ENCODE results near the gene SAMM50.

SAMM50 gene

DNA sequence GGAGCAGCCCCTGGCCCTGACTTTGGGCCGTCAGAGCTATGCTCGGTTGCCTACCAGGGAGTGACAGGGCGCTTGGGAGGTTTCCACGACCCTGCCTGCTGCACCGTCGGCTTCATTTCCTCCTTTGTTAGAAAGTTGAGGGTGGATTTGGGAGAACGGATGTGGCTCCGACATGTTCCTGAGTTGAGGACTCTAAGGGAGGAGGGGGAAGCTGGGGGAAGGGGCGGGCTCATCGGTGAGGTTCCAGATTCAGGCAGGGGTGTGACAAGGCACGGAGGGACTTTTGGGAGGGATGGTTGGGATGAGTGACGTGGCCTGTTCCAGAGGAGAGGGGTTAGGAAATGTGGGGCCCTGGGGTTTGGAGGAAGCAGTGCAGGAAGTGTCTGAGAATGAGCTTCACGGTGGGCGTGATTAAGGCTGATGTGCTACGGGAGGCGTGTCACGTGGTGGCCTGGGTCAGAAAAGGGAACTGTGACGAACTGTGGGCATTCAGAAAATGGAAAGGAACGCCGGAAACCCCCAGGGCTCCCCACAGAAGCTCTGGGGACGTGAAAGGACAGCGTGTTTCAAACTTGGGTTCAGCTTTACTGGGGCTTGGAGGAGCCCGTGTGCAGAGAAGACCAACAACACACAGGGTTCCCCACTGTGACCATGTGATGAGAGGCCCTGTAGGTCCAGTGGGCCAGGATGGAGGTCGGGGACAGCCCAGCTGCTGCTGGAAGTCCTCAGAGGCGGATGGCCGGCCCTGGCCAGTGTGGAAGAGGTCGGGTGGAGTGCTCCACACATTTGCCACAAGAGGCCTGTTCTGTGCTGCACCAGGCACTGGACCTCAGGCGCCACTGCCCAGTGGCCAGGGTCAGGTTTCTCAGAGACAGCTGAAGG is 71.6 kb downstream of the SAMM50 start:
- FAIRE-seq (no peak), DNase-seq (ENCODE audit: insufficient read length, low spot score) (no peak)

GRCh38 chr22:44028091-44028490 is 72.8 kb downstream of the SAMM50 start:
- no peak for FAIRE-seq
- DNase-seq (ENCODE audit: insufficient read length, low spot score): no peak

- FAIRE-seq (no peak), DNase-seq (ENCODE audit: insufficient read length, low spot score) (no peak)
These were observed 73.8 kb downstream of the SAMM50 start for GRCh38 chr22:44029069-44029468.

DNA sequence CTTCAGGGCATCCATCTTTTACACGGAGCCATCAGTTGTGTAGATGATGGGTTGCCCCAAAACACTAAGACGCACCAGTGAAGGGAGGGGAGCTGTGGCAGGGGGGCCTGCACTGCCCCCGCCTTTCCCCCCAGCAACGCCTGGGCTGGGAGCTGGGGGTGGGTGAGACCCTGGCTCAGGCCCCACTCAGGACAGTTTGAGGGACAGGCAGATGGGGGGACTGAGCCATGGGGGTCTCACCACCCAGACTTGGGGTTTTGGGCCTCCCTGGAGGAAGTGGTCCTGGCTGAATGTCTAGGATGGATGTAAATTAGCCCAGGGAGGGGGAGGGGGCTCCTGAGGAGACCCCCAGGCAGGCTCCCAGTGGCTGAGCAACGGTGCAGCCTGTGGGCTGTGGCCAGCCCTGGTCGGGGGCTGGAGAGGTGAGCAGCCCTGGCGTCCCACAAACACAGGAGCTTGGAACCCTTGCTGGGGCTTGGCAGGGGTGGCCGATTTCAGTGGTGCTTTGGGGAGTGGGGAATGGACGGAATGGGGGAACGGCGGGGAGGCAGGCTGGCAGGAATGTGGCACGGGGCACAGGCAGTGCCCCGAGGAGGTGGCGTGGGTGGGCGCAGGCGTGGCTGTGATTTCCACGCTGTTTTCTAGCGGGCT is 74.9 kb downstream of the SAMM50 start:
- no peak for FAIRE-seq

GRCh38 chr22:44030702-44031082 is 75.5 kb downstream of the SAMM50 start:
- no peak for FAIRE-seq
- no peak for DNase-seq (ENCODE audit: insufficient read length, low spot score)

More for the DNA sequence above, 74.9 kb downstream of the SAMM50 start:
- DNase-seq (ENCODE audit: insufficient read length, low spot score): no peak

- DNase-seq (ENCODE audit: insufficient read length, low spot score) (no peak), FAIRE-seq (no peak)
These were observed 76.1 kb downstream of the SAMM50 start for GRCh38 chr22:44031158-44031952.

GRCh38 chr22:44032126-44032730 is 77.0 kb downstream of the SAMM50 start:
- FAIRE-seq (no peak), DNase-seq (ENCODE audit: insufficient read length, low spot score) (no peak)

GRCh38 chr22:44033287-44033686 is 78.0 kb downstream of the SAMM50 start:
- no peak for DNase-seq (ENCODE audit: insufficient read length, low spot score)
- FAIRE-seq: no peak

DNA sequence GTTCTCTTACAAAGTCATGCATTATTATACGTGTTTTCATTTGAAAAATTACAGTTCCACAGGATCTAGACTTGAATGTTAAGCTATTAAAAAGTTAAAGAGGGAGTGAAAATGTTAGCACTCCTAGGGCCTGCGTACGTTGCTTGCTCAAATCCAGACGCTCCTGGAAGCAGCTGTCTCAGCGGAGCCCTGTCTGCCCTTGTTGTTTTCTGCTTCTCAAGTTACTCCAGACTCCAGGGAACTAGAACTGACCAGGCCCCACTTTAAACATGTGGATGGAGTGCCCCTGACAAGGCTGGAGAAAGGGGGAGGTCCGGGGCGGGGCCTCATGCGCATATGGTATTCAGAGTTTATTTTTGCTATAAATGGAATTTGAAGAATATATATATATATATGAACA is 78.5 kb downstream of the SAMM50 start:
- no peak for FAIRE-seq

DNA sequence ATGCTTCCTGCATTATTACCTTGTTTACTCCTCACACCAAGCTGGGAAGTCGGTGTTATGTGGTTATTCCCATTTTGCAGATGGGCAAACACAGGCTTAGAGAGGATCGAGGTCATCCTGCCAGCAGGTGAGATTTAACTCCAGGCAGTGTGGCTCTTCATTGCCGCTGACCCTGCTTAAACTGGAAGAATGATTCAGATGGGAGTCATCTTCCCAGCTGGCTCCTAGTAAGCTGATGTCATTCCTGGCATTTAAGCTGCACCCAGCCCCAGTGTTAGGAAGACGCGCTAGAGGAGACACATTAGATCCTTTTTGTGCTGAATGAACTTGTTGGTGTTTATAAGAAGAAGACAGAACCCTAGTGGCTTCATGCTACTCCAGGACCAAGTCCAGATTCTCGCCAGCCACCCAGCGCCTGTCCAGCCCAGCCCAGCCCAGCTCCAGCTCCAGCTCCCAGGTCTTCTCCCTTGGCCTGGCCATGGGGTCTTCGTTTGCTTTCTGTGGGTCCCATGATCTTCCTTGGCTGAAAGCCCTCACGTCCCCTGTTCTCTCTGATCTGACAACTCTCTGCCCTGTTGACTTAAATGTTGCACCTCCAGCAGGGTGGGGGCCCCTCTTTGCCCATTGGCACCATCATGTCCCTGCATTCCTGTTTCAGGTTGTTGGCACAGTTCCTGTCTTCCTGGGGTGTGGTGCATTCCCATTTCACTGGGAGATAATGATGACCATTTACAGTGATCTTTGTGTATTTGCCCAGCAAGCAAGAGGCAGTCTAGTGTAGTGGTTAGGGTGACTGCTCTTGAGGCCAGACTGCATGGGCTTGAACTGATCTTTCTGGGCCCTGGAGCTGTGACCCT is 82.5 kb downstream of the SAMM50 start:
- FAIRE-seq (peak; percentile 93), DNase-seq (ENCODE audit: insufficient read length, low spot score) (peak; percentile 86)

More for the DNA sequence above, 78.5 kb downstream of the SAMM50 start:
- DNase-seq (ENCODE audit: insufficient read length, low spot score): no peak

DNA sequence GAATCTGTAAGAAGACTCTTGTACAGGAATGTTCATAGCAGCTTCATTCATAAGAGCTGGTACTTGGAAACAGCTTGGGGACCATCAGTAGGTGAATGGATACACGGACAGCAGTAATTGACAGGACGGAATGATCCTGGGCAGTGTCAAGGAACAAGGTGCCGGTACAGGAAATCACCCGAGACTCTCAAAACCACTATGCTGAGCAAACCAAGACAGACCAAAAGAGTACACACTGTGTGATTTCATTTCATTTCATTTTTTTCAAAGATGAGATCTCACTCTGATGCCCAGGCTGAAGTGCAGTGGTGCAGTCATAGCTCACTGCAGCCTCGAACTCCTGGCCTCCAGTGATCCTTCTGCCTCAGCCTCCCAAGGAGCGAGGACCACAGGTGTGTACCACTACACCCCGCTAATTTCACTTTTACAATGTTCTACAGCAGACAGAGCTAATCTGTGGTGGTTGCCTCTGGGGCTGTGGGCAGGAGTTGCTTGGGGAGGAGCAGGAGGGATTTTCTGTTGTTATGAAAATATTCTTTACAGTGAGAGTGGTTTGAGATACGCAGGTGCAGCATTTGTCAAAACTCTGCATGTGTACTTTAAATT is 84.4 kb downstream of the SAMM50 start:
- FAIRE-seq: no peak
- no peak for DNase-seq (ENCODE audit: insufficient read length, low spot score)

- DNase-seq (ENCODE audit: insufficient read length, low spot score) (no peak), FAIRE-seq (no peak)
These were observed 87.3 kb downstream of the SAMM50 start for GRCh38 chr22:44042249-44043218.

DNA sequence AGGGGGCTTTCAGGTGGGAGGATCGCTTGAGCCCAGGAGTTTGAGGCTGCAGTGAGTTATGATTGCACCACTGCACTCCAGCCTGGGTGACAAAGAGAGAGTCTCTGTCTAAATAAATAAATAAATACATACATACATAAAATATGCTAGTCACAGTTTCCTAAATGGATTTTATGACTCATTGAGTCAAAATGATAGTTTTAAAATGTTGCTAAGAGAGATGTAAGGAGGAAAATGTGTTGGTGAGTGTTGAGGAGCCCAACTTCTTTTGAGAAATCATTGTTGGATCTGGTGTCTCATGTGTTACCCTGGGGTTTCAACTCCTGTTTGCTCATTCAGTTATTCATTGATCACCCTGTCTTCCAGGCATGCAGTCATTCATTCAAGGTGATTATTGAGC is 89.9 kb downstream of the SAMM50 start:
- FAIRE-seq (no peak), DNase-seq (ENCODE audit: insufficient read length, low spot score) (no peak)

Data from HTR-8/SVneo (cell line).